ENCODE measurements around the gene FAF1.

Gene FAF1

GRCh38 chr1:50667272-50667671 lies 292.8 kb downstream of the FAF1 start:
- no peak overlapping the region for H3K4me3 ChIP-seq (ENCODE audit: low read length)
- H3K4me1 ChIP-seq (ENCODE audit: low read length), result no peaks in the 10 kb centered on the region
- TF ChIP-seq EZH2phosphoT487 (IDR thresholded peaks at IDR 0.05; ENCODE audit: low read depth) (no peak), CTCF (IDR thresholded peaks at IDR 0.05; ENCODE audit: low read depth, low read length) (no peak)
- H3K9ac ChIP-seq (ENCODE audit: low read length), result no peak overlapping the region
- H4K20me1 ChIP-seq (ENCODE audit: insufficient read depth, low read length), result no peaks in the 10 kb centered on the region
- H3K27ac ChIP-seq (ENCODE audit: low read length), result no peak overlapping the region
- H3K79me2 ChIP-seq (ENCODE audit: low read length), result no peaks in the 10 kb centered on the region
- H3K36me3 ChIP-seq (replicated peaks; ENCODE audit: low read depth, low read length), result no peaks in the 10 kb centered on the region
- H3K9me3 ChIP-seq (ENCODE audit: insufficient read depth, low read length), result no peaks in the 10 kb centered on the region
- no peak overlapping the region for H3K4me2 ChIP-seq (ENCODE audit: low read length)
- no peaks in the 10 kb centered on the region for H3K27me3 ChIP-seq (ENCODE audit: low read depth, low read length)
- H2AFZ ChIP-seq (ENCODE audit: low read depth, low read length), result no peak overlapping the region

DNA sequence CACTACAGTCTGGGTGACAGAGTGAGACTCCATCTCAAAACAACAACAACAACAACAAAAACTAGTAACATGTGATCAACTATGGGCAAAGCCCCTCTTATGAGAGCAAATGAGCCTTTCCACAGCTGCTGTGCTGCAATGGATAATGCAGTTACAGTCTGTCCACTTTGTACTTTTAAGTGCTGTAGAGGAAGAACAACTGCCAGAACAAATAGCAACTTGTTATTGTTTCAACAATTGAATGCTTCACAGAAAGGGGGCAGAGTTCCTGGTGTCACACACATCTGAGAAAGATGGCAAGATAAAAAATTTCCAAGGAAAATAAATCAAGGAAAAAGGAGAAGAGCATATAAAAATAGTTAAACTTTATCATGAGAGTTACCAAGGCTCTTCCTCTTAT lies 293.2 kb downstream of the FAF1 start:
- no peaks in the 10 kb centered on the region for H4K20me1 ChIP-seq (ENCODE audit: insufficient read depth, low read length)
- H3K9ac ChIP-seq (ENCODE audit: low read length), result no peak overlapping the region
- no peaks in the 10 kb centered on the region for H3K79me2 ChIP-seq (ENCODE audit: low read length)
- H3K9me3 ChIP-seq (ENCODE audit: insufficient read depth, low read length), result no peaks in the 10 kb centered on the region
- no peaks in the 10 kb centered on the region for H3K36me3 ChIP-seq (replicated peaks; ENCODE audit: low read depth, low read length)
- H2AFZ ChIP-seq (ENCODE audit: low read depth, low read length), result no peak overlapping the region
- no peak overlapping the region for H3K4me2 ChIP-seq (ENCODE audit: low read length)
- no peak overlapping the region for H3K27ac ChIP-seq (ENCODE audit: low read length)
- H3K4me1 ChIP-seq (ENCODE audit: low read length), result no peaks in the 10 kb centered on the region
- no peak for TF ChIP-seq EZH2phosphoT487 (IDR thresholded peaks at IDR 0.05; ENCODE audit: low read depth)
- TF ChIP-seq CTCF (IDR thresholded peaks at IDR 0.05; ENCODE audit: low read depth, low read length), result no peak
- H3K4me3 ChIP-seq (ENCODE audit: low read length), result no peak overlapping the region
- H3K27me3 ChIP-seq (ENCODE audit: low read depth, low read length), result no peaks in the 10 kb centered on the region

GRCh38 chr1:50665413-50665812 lies 294.7 kb downstream of the FAF1 start:
- Histone ChIP-seq H3K27ac (ENCODE audit: low read length) (no peak overlapping the region), H3K9ac (ENCODE audit: low read length) (no peak overlapping the region), H3K4me2 (ENCODE audit: low read length) (no peak overlapping the region), H2AFZ (ENCODE audit: low read depth, low read length) (no peak overlapping the region), H3K79me2 (ENCODE audit: low read length) (no peaks in the 10 kb centered on the region), H4K20me1 (ENCODE audit: insufficient read depth, low read length) (no peaks in the 10 kb centered on the region), H3K36me3 (replicated peaks; ENCODE audit: low read depth, low read length) (no peaks in the 10 kb centered on the region), H3K27me3 (ENCODE audit: low read depth, low read length) (no peaks in the 10 kb centered on the region), H3K4me3 (ENCODE audit: low read length) (no peak overlapping the region), H3K9me3 (ENCODE audit: insufficient read depth, low read length) (no peaks in the 10 kb centered on the region), H3K4me1 (ENCODE audit: low read length) (no peaks in the 10 kb centered on the region)
- no peak for TF ChIP-seq CTCF (IDR thresholded peaks at IDR 0.05; ENCODE audit: low read depth, low read length)
- no peak for TF ChIP-seq EZH2phosphoT487 (IDR thresholded peaks at IDR 0.05; ENCODE audit: low read depth)

GRCh38 chr1:50661626-50662025 lies 298.4 kb downstream of the FAF1 start:
- no peaks in the 10 kb centered on the region for H3K9me3 ChIP-seq (ENCODE audit: insufficient read depth, low read length)
- no peak overlapping the region for H2AFZ ChIP-seq (ENCODE audit: low read depth, low read length)
- no peaks in the 10 kb centered on the region for H3K79me2 ChIP-seq (ENCODE audit: low read length)
- no peaks in the 10 kb centered on the region for H4K20me1 ChIP-seq (ENCODE audit: insufficient read depth, low read length)
- H3K4me1 ChIP-seq (ENCODE audit: low read length), result peaks cover 9% of the 10 kb centered on the region
- H3K36me3 ChIP-seq (replicated peaks; ENCODE audit: low read depth, low read length), result no peaks in the 10 kb centered on the region
- no peak overlapping the region for H3K27ac ChIP-seq (ENCODE audit: low read length)
- H3K27me3 ChIP-seq (ENCODE audit: low read depth, low read length), result no peaks in the 10 kb centered on the region
- TF ChIP-seq CTCF (IDR thresholded peaks at IDR 0.05; ENCODE audit: low read depth, low read length) (no peak), EZH2phosphoT487 (IDR thresholded peaks at IDR 0.05; ENCODE audit: low read depth) (no peak)
- H3K4me3 ChIP-seq (ENCODE audit: low read length), result no peak overlapping the region
- H3K9ac ChIP-seq (ENCODE audit: low read length), result no peak overlapping the region
- no peak overlapping the region for H3K4me2 ChIP-seq (ENCODE audit: low read length)

Data from OCI-LY3 (cell line).